ENCODE data around the gene NRDE2.

NRDE2 gene

DNA sequence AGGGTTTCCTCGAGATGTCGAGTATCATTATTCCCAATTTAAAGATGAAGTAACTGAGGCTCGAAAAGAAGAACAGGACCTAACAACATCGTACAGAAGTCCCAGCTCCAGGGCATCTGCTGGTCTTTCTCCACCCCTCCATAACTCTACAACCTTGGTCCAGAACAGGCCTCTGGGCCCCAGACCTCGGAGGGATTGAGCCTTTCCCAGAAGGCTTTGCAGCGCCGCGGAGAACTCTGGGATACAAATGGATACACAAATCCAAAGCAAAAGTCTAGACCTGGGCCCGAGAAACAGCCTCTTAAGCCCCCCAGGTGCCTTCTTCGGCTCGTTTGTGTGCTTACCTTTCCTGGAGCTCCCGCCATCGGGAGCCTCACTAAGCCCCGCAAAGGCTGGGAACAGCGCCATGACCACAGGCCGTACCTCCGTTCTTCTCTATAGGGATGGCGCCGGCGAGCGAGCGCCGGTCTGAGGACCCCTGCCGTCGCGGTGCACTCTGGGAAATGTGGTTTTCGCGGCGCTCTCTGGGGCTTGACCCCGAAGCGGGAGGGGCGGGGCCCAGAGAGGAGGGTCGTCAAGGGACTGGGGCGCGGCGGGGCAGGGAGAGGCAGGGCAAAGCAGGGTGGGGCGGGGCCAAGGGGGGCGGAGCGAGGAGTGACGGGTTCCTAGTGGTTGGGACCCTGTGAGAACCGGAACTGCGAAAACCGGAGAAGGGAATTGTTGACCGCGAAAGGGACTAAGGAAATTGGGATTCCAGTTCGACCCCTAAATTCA lies at the start of gene NRDE2:
TSS of gene NRDE2 (minus strand) at position 445 of the 774 bp plus-strand sequence. CDS start at position 408, 37 bp downstream.
- DNase-seq (ENCODE audit: low read depth in 1 of 2, low spot score in 1 of 2) = peak; percentile 91 to 94

DNA sequence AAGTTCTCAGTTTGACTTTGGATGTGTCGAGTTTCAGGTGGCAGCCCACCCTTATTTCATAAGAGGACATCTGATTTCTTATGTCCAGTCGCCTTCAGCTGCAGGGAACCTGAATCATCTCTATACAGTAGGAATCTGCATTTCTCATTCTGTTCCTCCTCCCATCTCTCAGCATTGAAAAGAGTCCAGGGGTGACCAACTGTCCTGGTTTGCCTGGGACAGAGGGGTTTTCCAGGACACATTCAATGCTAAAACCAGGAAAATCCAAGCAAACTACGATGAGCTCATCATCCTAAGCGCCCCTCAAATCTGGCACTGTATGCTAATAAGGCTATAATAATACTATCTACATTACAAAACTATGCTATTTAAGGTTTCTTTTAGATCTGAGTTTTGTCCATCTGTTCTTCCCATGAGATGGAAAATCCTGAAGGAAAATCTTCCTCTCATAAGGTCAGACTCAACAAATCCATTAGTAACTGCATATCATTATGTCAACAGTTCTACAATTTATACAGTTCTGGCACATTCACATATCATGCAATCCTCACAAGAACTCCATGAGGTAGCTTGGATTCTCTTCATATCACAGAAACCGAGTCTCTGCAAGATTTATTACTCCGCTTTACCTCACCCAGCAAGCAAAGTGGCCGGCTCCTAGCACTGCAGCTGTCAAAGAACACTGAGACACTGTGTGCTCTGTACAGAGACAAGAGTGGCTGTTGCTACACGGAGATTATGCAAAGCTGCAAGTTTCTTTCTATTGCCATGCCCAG lies 49.5 kb upstream of the NRDE2 start:
- DNase-seq (ENCODE audit: low read depth in 1 of 2, low spot score in 1 of 2) = no peak

- no peak for DNase-seq (ENCODE audit: low read depth in 1 of 2, low spot score in 1 of 2)
Observed at GRCh38 chr14:90379106-90379505, 47.4 kb upstream of the NRDE2 start.

GRCh38 chr14:90378249-90378648 lies 46.5 kb upstream of the NRDE2 start:
- no peak for DNase-seq (ENCODE audit: low read depth in 1 of 2, low spot score in 1 of 2)

DNA sequence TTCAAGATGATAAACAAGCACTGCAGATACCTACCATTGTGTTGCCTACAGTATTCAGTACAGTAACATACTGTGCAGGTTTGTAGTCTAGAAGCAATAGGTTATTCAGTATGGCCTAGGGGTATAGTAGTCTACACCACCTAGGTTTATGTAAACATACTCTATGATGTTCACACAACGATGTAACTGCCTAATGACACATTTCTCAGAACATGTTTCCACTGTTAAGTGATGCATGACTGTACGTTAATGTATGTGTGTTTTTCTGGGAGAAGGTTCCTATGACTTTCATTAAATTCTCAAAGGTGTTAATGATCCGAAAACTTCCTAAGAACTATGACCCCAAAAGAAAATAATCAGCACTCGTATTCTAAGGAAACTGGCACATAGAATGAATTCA lies 44.2 kb upstream of the NRDE2 start:
- DNase-seq (ENCODE audit: low read depth in 1 of 2, low spot score in 1 of 2) = no peak

- DNase-seq (ENCODE audit: low read depth in 1 of 2, low spot score in 1 of 2) = no peak
Observed at GRCh38 chr14:90374813-90375212, 43.1 kb upstream of the NRDE2 start.

DNA sequence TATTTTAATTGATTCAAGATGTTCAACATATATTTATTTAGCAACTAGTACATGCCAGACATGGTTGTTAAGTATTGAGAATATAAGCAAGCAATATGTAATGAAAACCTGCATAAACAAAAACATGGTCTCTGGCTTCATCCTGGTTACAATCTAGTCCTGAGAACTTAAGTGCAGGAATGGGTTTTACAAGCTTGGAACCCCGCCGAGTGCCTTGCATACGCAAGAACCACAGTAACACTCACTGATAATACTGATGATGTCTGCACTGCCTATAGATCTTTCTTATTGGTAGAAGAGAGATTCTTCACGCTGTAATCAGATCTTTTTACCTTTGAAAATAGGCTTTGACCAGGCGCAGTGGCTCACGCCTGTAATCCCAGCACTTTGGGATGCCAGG lies 42.1 kb upstream of the NRDE2 start:
- DNase-seq (ENCODE audit: low read depth in 1 of 2, low spot score in 1 of 2) = no peak

DNA sequence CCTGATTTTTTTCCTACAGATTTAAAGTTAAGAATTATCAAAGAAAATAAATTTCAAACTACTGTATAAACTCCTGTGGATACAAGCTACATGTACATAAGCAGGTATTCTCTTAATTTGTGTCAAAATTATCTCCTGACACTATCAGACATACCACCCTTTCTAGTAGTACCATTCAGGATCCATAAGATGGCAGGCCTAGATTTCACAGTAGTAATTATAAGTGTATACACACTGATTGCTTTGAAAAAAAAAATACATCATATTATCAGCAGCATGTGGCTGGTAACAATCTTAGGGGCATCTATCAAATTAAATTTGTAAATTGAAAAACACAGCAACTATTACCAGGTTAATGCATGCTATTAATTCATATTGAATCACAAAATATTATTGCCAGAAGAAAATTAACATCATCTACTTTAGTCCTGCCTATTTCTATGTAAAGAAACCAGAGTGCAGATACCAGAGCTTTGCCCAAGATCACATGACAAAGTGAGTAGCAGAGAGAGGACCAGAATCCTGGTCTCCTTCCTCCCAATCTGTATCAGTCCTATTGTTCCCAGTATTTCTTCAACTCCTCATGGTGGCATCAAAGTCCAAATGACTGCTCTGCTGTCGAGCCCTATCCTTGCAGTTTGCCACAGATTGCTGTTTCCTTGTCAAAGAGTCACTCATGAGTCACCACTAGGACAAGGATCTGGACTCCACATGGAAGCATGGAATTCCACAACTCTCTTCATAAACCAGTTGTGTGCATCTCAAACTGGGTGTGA lies 37.4 kb upstream of the NRDE2 start:
- DNase-seq (ENCODE audit: low read depth in 1 of 2, low spot score in 1 of 2) = no peak

DNA sequence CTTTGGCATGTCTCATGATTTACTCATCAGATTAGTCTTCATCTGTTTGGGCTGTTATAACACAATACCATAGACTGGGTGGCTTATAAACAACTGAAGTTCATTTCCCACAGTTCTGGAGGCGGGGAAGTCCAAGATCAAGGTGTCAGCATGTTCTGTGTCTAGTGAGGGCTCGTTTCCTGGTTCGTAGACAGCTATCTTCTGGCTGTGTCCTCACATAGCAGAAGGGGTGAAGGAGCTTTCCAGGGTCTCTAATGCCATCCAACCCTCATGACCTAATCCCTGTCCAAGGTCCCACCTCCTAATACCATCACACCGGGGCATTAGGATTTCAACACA lies 30.8 kb upstream of the NRDE2 start:
- DNase-seq (ENCODE audit: low read depth in 1 of 2, low spot score in 1 of 2) = no peak

- no peak for DNase-seq (ENCODE audit: low read depth in 1 of 2, low spot score in 1 of 2)
Observed at GRCh38 chr14:90361865-90362557, 30.3 kb upstream of the NRDE2 start.

GRCh38 chr14:90358359-90358758 lies 26.6 kb upstream of the NRDE2 start:
- no peak for DNase-seq (ENCODE audit: low read depth in 1 of 2, low spot score in 1 of 2)

DNA sequence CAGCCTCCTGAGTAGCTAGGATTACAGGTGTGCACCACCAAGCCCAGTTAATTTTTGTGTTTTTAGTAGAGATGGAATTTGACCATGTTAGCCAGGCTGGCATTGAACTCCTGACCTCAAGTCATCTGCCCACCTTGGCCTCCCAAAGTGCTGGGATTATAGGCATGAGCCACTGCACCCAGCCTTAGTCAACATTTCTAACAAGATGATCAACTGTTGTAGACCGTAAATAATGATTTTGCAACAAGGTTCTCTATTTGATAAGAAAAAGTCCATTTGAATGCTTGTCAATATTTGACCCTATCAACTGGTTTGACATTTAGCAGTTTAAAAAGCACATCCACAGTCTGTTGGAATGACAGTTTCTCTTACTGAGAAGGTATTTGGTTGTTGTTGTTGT lies 25.2 kb upstream of the NRDE2 start:
- DNase-seq (ENCODE audit: low read depth in 1 of 2, low spot score in 1 of 2) = no peak

DNA sequence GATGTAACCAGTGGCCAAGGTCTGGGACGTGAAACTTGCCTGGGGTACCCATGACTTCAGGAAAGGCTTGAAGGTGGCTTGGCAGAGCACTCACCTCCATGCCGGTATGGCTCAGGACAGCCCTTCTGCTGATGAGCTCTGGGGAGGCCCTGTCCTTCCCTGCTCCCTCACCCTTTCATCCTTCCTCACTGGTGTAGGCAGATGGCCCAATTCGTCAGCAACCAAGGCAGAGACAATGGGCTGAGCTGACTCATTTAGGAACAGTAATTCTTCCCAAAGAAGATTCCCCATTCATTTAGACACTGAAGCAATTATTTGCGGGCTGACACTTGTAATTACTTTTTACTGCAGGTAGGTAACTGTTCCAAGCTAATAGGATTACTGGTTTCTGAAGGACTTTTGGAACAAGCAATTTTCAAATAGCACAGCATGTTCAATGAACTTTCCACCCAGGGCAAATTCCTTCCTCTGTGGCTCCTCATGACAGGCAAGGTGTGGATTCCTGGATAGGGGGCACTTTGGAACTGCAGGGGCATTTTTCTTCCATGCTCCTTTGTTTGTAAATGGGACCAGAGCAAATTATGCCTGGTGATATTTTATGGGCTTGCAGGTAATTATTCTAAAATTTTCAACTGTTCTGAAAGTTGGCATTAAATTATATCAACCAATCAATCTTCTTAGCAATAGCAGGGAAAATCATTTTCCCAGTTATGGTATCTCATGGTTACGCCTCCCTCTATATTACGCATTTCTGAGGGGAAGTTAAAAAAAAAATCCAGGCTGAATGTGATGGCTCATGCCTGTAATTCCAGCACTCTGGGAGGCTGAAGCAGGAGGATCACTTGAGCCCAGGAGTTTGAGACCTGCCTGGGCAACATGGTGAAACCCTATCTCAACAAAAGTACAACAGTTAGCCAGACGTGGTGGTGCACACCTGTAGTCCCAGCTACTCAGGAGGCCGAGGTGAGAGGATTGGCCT lies 24.1 kb upstream of the NRDE2 start:
- DNase-seq (ENCODE audit: low read depth in 1 of 2, low spot score in 1 of 2) = no peak

DNA sequence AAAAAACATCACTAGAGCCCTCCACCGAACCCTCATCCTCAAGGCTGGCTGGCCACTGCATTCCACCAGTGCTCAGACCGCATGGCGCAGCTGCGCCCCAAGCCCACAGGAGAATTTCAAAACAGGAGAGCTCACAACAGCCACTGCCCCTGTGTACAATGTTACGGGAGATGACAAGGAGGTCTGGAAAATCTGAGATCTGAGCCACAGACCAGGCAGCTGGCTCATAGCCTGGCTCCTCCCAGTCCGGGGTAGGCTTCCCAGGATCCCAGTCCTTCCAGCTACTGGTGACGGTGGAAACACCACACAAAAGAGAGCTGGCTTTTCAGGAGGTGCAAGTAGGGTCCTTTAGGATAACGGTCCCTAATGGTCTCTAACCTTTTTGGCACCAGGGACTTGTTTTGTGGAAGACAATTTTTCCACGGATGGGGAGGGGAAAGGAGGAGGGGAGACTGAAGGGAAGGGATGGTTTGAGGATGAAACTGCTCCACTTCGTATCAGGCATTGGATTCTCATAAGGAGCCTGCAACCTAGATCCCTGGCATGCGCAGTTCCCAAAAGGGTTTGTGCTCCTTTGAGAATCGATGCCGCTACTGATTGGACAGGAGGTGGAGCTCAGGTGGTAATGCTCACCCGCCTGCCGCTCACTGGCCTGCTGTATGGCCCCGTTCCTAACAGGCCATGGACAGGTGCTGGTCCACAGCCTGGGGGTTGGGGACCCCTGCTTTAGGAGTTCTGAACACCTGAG lies 23.0 kb upstream of the NRDE2 start:
- no peak for DNase-seq (ENCODE audit: low read depth in 1 of 2, low spot score in 1 of 2)

GRCh38 chr14:90349739-90350138 lies 18.0 kb upstream of the NRDE2 start:
- no peak for DNase-seq (ENCODE audit: low read depth in 1 of 2, low spot score in 1 of 2)

DNA sequence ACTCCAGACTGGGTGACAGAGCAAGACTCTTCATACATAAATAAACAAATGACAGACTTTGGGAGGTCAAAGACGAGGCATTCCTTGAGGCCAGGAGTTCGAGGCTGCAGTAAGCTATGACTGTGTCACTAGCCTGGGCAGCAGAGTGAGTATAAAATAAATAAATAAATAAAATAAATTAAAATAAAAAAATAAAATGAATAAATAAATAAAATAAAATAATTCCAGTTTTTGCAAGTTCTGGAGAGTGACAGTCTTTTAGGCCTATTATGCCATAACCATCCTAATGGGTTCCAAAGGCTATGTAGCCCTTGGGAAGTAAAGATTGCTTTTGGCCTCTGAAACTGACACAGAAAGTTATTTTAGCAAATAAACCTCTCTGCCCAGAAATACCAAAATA lies 16.5 kb upstream of the NRDE2 start:
- DNase-seq (ENCODE audit: low read depth in 1 of 2, low spot score in 1 of 2) = no peak

DNA sequence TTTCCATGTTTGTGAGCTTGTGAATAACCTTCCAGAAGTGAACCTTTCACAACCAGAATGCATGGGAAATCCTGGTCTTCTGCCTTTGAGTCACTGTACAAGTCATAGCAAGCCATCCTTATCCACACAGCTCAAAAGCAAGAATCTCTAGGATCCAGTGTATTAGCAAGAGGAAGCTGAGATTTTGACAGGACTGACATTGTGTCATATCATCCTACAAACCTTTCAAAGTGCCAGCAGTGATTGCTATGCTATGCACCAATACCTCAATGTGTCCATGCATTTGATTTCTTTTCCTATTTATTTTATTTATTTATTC lies 13.5 kb upstream of the NRDE2 start:
- no peak for DNase-seq (ENCODE audit: low read depth in 1 of 2, low spot score in 1 of 2)

DNA sequence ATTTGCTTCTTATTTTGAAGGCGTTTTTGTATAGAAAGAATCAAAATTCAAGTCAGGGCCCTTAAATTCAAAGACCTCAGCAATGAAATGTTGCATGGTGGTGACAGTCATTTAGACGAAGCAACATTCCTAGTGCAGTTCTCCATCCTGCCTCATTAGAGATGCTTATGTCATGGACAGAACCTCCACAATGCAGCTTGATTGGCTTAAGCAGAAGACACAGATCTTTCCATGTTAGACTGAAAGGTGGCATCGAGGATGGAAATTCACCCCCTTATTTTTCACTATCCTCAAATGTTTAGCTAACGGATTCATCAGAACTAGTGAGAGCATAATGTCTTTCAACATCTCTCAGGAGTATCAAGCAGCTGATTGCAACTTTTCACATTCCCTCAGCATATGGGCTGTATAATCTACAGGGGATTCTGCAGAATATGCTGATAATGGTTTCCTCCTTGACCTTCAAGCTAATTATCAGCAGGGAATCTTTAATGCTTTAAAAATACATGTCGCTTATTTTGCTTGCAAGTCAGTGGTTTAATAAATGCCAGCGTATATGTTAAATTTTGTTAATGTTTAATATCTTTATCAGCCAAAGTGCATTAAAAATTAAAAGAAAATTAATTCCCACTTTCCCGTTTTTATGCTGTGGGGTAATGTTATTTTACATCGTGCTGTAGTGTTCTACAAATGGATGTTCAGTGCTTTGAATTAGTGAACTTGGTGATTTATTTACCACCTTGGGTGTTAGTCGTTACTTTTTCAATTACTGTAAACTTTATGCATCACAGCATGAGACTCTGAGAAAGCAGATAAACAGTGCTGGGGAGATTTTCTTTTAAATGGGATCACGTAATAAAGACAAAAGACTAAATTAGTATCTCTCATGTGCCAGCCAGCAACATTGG lies 12.8 kb upstream of the NRDE2 start:
- DNase-seq (ENCODE audit: low read depth in 1 of 2, low spot score in 1 of 2) = no peak

GRCh38 chr14:90342327-90342726 lies 10.6 kb upstream of the NRDE2 start:
- no peak for DNase-seq (ENCODE audit: low read depth in 1 of 2, low spot score in 1 of 2)

Data from activated T-helper 1 cell treated with anti-CD3 and anti-CD28 coated beads, Interleukin-2, amount 50 U/mL, for 16 hours (primary cell).